Esophagus squamous epithelium (tissue), 4 donors: Measurements from ENCODE around the gene RAB24.

Experiments used
- POLR2A ChIP-seq, 4 donors: fragments of 450-650 bp; IDR thresholded peaks; one replicate each; pipeline ENCODE4 v1.6.1; 2017; ENCODE audit warnings: antibody characterized with exemption in 4 of 4, mild to moderate bottlenecking in 4 of 4, moderate library complexity in 3 of 4
- TF ChIP-seq, protein P1 (sequence below), 6 experiments: fragments of 450-650 bp in 4 of 6; fragments of 200-600 bp in 2 of 6; sonication (generic) in 2 of 6; IDR thresholded peaks; one replicate each; pipeline ENCODE4 v1.5.1; 2016 to 2019; ENCODE audit warnings: antibody characterized with exemption in 6 of 6, mild to moderate bottlenecking in 4 of 6, moderate library complexity in 4 of 6

DNA sequence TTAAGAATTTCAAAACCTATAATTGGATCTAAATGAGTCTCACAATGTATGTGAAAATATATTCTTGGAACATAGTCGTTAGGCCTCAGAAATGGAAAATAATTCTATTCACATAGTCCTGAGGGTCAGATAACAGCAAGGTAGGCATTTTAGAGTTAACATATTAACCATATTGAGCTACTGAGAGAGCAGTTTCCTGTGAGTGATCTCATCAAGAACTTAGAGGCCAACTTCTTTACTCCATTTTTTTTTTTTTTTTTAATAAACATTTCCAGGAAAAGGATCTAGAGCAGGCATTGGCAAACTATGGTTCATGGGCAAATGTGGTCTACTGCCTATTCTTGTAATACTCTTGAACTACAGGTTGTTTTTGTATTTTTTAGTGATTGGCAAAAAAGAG is 26.6 kb downstream of the RAB24 start:
- TF ChIP-seq, protein P1, sequence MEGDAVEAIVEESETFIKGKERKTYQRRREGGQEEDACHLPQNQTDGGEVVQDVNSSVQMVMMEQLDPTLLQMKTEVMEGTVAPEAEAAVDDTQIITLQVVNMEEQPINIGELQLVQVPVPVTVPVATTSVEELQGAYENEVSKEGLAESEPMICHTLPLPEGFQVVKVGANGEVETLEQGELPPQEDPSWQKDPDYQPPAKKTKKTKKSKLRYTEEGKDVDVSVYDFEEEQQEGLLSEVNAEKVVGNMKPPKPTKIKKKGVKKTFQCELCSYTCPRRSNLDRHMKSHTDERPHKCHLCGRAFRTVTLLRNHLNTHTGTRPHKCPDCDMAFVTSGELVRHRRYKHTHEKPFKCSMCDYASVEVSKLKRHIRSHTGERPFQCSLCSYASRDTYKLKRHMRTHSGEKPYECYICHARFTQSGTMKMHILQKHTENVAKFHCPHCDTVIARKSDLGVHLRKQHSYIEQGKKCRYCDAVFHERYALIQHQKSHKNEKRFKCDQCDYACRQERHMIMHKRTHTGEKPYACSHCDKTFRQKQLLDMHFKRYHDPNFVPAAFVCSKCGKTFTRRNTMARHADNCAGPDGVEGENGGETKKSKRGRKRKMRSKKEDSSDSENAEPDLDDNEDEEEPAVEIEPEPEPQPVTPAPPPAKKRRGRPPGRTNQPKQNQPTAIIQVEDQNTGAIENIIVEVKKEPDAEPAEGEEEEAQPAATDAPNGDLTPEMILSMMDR (IDR thresholded peaks at IDR 0.05) = no peak
- TF ChIP-seq POLR2A (IDR thresholded peaks at IDR 0.05) = no peak
